ENCODE data around the gene LRGUK.

DNA sequence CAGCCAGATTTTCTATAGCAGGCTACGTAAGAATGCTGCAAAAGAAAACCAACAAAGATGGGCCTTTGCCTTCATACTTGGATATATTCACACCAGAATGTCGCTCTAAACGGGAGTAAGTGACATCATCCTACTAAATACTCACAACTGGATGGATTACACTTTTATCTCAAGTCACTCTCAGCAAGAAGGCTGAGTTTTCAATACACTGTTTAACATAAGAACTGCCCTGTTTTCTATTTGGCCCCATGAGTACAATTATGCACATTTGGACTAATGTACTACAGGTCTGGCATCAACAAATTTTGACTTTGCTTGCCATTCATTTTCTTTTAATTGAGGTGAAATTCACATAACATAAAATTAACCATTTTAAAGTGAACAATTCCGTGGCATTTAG is 181.4 kb downstream of the LRGUK start:
- TF ChIP-seq, protein P1, sequence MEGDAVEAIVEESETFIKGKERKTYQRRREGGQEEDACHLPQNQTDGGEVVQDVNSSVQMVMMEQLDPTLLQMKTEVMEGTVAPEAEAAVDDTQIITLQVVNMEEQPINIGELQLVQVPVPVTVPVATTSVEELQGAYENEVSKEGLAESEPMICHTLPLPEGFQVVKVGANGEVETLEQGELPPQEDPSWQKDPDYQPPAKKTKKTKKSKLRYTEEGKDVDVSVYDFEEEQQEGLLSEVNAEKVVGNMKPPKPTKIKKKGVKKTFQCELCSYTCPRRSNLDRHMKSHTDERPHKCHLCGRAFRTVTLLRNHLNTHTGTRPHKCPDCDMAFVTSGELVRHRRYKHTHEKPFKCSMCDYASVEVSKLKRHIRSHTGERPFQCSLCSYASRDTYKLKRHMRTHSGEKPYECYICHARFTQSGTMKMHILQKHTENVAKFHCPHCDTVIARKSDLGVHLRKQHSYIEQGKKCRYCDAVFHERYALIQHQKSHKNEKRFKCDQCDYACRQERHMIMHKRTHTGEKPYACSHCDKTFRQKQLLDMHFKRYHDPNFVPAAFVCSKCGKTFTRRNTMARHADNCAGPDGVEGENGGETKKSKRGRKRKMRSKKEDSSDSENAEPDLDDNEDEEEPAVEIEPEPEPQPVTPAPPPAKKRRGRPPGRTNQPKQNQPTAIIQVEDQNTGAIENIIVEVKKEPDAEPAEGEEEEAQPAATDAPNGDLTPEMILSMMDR (IDR thresholded peaks at IDR 0.05), result no peak
- TF ChIP-seq POLR2A (IDR thresholded peaks at IDR 0.05), result no peak
